DND-41 (cell line): ENCODE results near the gene VWA3B.

ENCODE experiments used
- ATAC-seq: fragments of 200-7000 bp; cut with Tn5 transposase; 3 replicates; pipeline ENCODE4 v1.9.1; 2021; ENCODE audit warnings: low read depth; ENCODE audit not compliant: insufficient read depth
- DNase-seq: peaks from one replicate; pipeline ENCODE4 v3.0.0-alpha.2; 2020
- H2AFZ ChIP-seq: 2 replicates; pipeline ENCODE4 v1.6.0; 2012; ENCODE audit warnings: low read depth, low read length
- H3K27ac ChIP-seq: 2 replicates; pipeline ENCODE4 v1.5.1; 2012; ENCODE audit warnings: low read length, inconsistent platforms
- H3K27me3 ChIP-seq: fragments of 200-600 bp; sonication (generic); 2 replicates; pipeline ENCODE4 v1.6.0; 2012; ENCODE audit warnings: low read length, mild to moderate bottlenecking, inconsistent platforms; ENCODE audit not compliant: insufficient read depth, poor library complexity
- H3K36me3 ChIP-seq: 2 replicates; pipeline ENCODE4 v1.5.1; 2012; ENCODE audit warnings: low read length, inconsistent platforms; ENCODE audit not compliant: insufficient read depth
- H3K4me1 ChIP-seq: 2 replicates; pipeline ENCODE4 v1.5.1; 2012; ENCODE audit warnings: mild to moderate bottlenecking, low read length; ENCODE audit not compliant: insufficient read depth
- H3K4me2 ChIP-seq: 2 replicates; pipeline ENCODE4 v1.6.0; 2012; ENCODE audit warnings: mild to moderate bottlenecking, moderate library complexity, low read length, inconsistent platforms; ENCODE audit not compliant: insufficient read depth
- H3K4me3 ChIP-seq, 2 experiments: fragments of 200-600 bp in 1 of 2; shearing (Covaris generic) in 1 of 2; 2 replicates each; pipeline ENCODE4 v1.5.1; 2012 to 2016; ENCODE audit warnings: inconsistent platforms in 2 of 2, low read length in 2 of 2, mild to moderate bottlenecking in 2 of 2, low read depth in 1 of 2, moderate library complexity in 1 of 2
- H3K79me2 ChIP-seq: 2 replicates; pipeline ENCODE4 v1.6.0; 2012; ENCODE audit warnings: low read length, inconsistent platforms; ENCODE audit not compliant: insufficient read depth
- H3K9ac ChIP-seq: 2 replicates; pipeline ENCODE4 v1.6.0; 2012; ENCODE audit warnings: low read depth, mild to moderate bottlenecking, inconsistent platforms, low read length, moderate library complexity
- H3K9me3 ChIP-seq: 2 replicates; pipeline ENCODE4 v1.5.1; 2012; ENCODE audit warnings: low read length, moderate library complexity, mild to moderate bottlenecking, inconsistent platforms; ENCODE audit not compliant: insufficient read depth, severe bottlenecking
- H4K20me1 ChIP-seq: 2 replicates; pipeline ENCODE4 v1.6.0; 2012; ENCODE audit warnings: low read length; ENCODE audit not compliant: insufficient read depth
- CTCF ChIP-seq: IDR thresholded peaks from 2 replicates; pipeline ENCODE4 v1.5.1; 2012; ENCODE audit warnings: borderline replicate concordance, low read length, moderate library complexity, mild to moderate bottlenecking; ENCODE audit not compliant: poor library complexity, severe bottlenecking; ENCODE audit errors: extremely low read depth
- EZH2 ChIP-seq: IDR thresholded peaks from 3 replicates; pipeline ENCODE4 v1.6.1; 2012; ENCODE audit warnings: borderline replicate concordance, low read depth, mild to moderate bottlenecking, moderate library complexity, low read length, inconsistent platforms; ENCODE audit not compliant: severe bottlenecking

VWA3B gene

GRCh38 chr2:98357849-98358248, 270.9 kb downstream of the VWA3B start:
- Histone ChIP-seq H3K9me3 (peaks cover 2% of the 10 kb centered on the region), H3K4me2 (no peak overlapping the region), H3K4me3 (no peak overlapping the region), H3K36me3 (no peaks in the 10 kb centered on the region), H3K9ac (no peak overlapping the region), H3K79me2 (no peaks in the 10 kb centered on the region), H3K4me1 (no peaks in the 10 kb centered on the region), H2AFZ (no peak overlapping the region), H3K27ac (no peak overlapping the region), H3K27me3 (peaks cover 13% of the 10 kb centered on the region), H4K20me1 (no peaks in the 10 kb centered on the region)
- TF ChIP-seq EZH2: no peak
- no peak for TF ChIP-seq CTCF
- DNase-seq: no peak
- no peak for ATAC-seq

- no peak overlapping the region for H3K4me2 ChIP-seq
- no peak overlapping the region for H3K4me3 ChIP-seq
- H2AFZ ChIP-seq: no peak overlapping the region
- no peaks in the 10 kb centered on the region for H3K4me1 ChIP-seq
- no peak for DNase-seq
- H3K9ac ChIP-seq: no peak overlapping the region
- H3K36me3 ChIP-seq: no peaks in the 10 kb centered on the region
- TF ChIP-seq EZH2 (no peak), CTCF (no peak)
- no peaks in the 10 kb centered on the region for H4K20me1 ChIP-seq
- no peak overlapping the region for H3K27ac ChIP-seq
- H3K79me2 ChIP-seq: no peaks in the 10 kb centered on the region
- H3K9me3 ChIP-seq: no peaks in the 10 kb centered on the region
- no peak for ATAC-seq
- peaks cover 11% of the 10 kb centered on the region for H3K27me3 ChIP-seq
Observed at GRCh38 chr2:98359986-98360385, 273.0 kb downstream of the VWA3B start.
